ENCODE measurements around the gene CAMTA1. TPM values are rescaled to one million over a fixed set of nuclear protein-coding genes. Genes with fewer than 3 reads are reported as not detected.

Gene CAMTA1
- total RNA-seq, 1 donor from 2014 or later: 77.6 TPM

- H3K4me2 ChIP-seq (ENCODE audit: low read length): peak overlapping the region; percentile 55
- FAIRE-seq: no peak
These were observed 588.8 kb downstream of the CAMTA1 start for GRCh38 chr1:7373876-7374562.

DNA sequence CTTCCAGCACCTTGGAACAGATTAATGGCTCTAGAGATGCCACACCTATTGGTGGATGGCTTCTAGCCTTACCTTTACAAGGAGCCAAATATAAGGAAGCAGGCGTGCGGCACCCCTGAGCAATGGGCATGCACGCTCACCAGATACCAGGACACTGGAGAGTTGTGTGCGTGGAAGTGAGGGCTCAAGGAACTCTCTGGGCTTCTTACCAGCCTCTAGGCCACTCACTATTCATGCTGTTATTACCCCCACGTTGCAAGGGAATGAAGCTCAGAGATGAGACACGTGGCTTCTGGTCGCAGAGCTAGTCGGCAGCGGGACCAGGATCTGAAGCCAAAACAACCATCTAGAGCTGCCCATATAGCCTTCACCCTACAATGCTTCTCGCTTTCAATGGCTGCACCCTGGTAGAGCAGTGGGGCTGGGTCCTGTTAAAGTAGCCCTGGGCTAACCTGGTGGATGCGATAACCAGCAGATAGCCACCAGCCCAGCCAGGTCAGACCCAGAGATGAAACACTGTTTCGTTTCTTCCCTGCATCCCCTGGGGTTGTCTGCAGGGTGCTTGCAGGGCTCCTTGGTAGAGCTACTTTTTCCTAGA, 589.4 kb downstream of the CAMTA1 start:
- H3K4me3 Mint-ChIP-seq (ENCODE audit: unreplicated experiment): no peak overlapping the region
- TF ChIP-seq, protein P1, sequence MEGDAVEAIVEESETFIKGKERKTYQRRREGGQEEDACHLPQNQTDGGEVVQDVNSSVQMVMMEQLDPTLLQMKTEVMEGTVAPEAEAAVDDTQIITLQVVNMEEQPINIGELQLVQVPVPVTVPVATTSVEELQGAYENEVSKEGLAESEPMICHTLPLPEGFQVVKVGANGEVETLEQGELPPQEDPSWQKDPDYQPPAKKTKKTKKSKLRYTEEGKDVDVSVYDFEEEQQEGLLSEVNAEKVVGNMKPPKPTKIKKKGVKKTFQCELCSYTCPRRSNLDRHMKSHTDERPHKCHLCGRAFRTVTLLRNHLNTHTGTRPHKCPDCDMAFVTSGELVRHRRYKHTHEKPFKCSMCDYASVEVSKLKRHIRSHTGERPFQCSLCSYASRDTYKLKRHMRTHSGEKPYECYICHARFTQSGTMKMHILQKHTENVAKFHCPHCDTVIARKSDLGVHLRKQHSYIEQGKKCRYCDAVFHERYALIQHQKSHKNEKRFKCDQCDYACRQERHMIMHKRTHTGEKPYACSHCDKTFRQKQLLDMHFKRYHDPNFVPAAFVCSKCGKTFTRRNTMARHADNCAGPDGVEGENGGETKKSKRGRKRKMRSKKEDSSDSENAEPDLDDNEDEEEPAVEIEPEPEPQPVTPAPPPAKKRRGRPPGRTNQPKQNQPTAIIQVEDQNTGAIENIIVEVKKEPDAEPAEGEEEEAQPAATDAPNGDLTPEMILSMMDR (IDR thresholded peaks at IDR 0.05; ENCODE audit: insufficient read depth, low read depth, low read length): no peak
- TF ChIP-seq EZH2 (IDR thresholded peaks at IDR 0.05; ENCODE audit: insufficient read depth, low read length): no peak
- no peak overlapping the region for H3K4me2 ChIP-seq (ENCODE audit: low read length)
- no peak overlapping the region for H3K27ac Mint-ChIP-seq (ENCODE audit: unreplicated experiment)
- no peak overlapping the region for H3K27ac ChIP-seq (ENCODE audit: low read depth, low read length)
- H3K4me1 ChIP-seq (ENCODE audit: insufficient read depth, low read length): peaks cover 8% of the 10 kb centered on the region
- H3K9ac ChIP-seq (ENCODE audit: low read length): no peak overlapping the region
- H3K36me3 Mint-ChIP-seq (ENCODE audit: low read depth, unreplicated experiment): no peaks in the 10 kb centered on the region
- DNase-seq (ENCODE audit: low read depth) (no peak), FAIRE-seq (no peak)
- peaks cover 3% of the 10 kb centered on the region for H3K27me3 Mint-ChIP-seq (ENCODE audit: low read depth, unreplicated experiment)
- no peaks in the 10 kb centered on the region for H4K20me1 ChIP-seq (ENCODE audit: insufficient read depth, low read length)
- no peak overlapping the region for H3K4me3 ChIP-seq (ENCODE audit: insufficient read depth, low read depth, low read length)
- H3K79me2 ChIP-seq (ENCODE audit: insufficient read depth, low read length): no peaks in the 10 kb centered on the region
- H3K9me3 Mint-ChIP-seq (ENCODE audit: unreplicated experiment): no peaks in the 10 kb centered on the region
- H3K9me3 ChIP-seq (ENCODE audit: insufficient read depth, low read depth, low read length): no peaks in the 10 kb centered on the region
- H3K4me1 Mint-ChIP-seq (ENCODE audit: low read depth, unreplicated experiment): peaks cover 12% of the 10 kb centered on the region
- no peaks in the 10 kb centered on the region for H3K36me3 ChIP-seq (ENCODE audit: insufficient read depth, low read length)
- H2AFZ ChIP-seq (ENCODE audit: low read depth, low read length): no peak overlapping the region
- H3K27me3 ChIP-seq (ENCODE audit: insufficient read depth, low read length): no peaks in the 10 kb centered on the region

More at GRCh38 chr1:7373876-7374562, 588.8 kb downstream of the CAMTA1 start:
- no peaks in the 10 kb centered on the region for H3K27me3 ChIP-seq (ENCODE audit: insufficient read depth, low read length)
- peaks cover 4% of the 10 kb centered on the region for H3K27me3 Mint-ChIP-seq (ENCODE audit: low read depth, unreplicated experiment)
- no peaks in the 10 kb centered on the region for H3K9me3 Mint-ChIP-seq (ENCODE audit: unreplicated experiment)
- no peaks in the 10 kb centered on the region for H4K20me1 ChIP-seq (ENCODE audit: insufficient read depth, low read length)
- DNase-seq (ENCODE audit: low read depth): peak; percentile 54
- H3K36me3 ChIP-seq (ENCODE audit: insufficient read depth, low read length): no peaks in the 10 kb centered on the region
- no peak overlapping the region for H3K9ac ChIP-seq (ENCODE audit: low read length)
- no peaks in the 10 kb centered on the region for H3K36me3 Mint-ChIP-seq (ENCODE audit: low read depth, unreplicated experiment)
- H3K27ac Mint-ChIP-seq (ENCODE audit: unreplicated experiment): no peak overlapping the region
- peak overlapping the region; percentile 30 for H2AFZ ChIP-seq (ENCODE audit: low read depth, low read length)
- H3K4me3 ChIP-seq (ENCODE audit: insufficient read depth, low read depth, low read length): no peak overlapping the region
- H3K9me3 ChIP-seq (ENCODE audit: insufficient read depth, low read depth, low read length): no peaks in the 10 kb centered on the region
- peaks cover 6% of the 10 kb centered on the region for H3K4me1 Mint-ChIP-seq (ENCODE audit: low read depth, unreplicated experiment)
- no peak overlapping the region for H3K4me3 Mint-ChIP-seq (ENCODE audit: unreplicated experiment)
- no peak overlapping the region for H3K27ac ChIP-seq (ENCODE audit: low read depth, low read length)
- peaks cover 4% of the 10 kb centered on the region for H3K4me1 ChIP-seq (ENCODE audit: insufficient read depth, low read length)
- H3K79me2 ChIP-seq (ENCODE audit: insufficient read depth, low read length): no peaks in the 10 kb centered on the region
- TF ChIP-seq, protein P1 (IDR thresholded peaks at IDR 0.05; ENCODE audit: insufficient read depth, low read depth, low read length): no peak
- TF ChIP-seq EZH2 (IDR thresholded peaks at IDR 0.05; ENCODE audit: insufficient read depth, low read length): no peak

- Mint-ChIP-seq H3K27ac (ENCODE audit: unreplicated experiment) (no peak overlapping the region), H3K27me3 (ENCODE audit: low read depth, unreplicated experiment) (no peaks in the 10 kb centered on the region), H3K9me3 (ENCODE audit: unreplicated experiment) (no peaks in the 10 kb centered on the region), H3K4me1 (ENCODE audit: low read depth, unreplicated experiment) (peaks cover 14% of the 10 kb centered on the region), H3K4me3 (ENCODE audit: unreplicated experiment) (no peak overlapping the region), H3K36me3 (ENCODE audit: low read depth, unreplicated experiment) (no peaks in the 10 kb centered on the region)
- peaks cover 13% of the 10 kb centered on the region for H3K4me1 ChIP-seq (ENCODE audit: insufficient read depth, low read length)
- no peaks in the 10 kb centered on the region for H3K9me3 ChIP-seq (ENCODE audit: insufficient read depth, low read depth, low read length)
- DNase-seq (ENCODE audit: low read depth): no peak
- no peaks in the 10 kb centered on the region for H3K27me3 ChIP-seq (ENCODE audit: insufficient read depth, low read length)
- no peak overlapping the region for H3K27ac ChIP-seq (ENCODE audit: low read depth, low read length)
- TF ChIP-seq, protein P1 (IDR thresholded peaks at IDR 0.05; ENCODE audit: insufficient read depth, low read depth, low read length): no peak
- no peak overlapping the region for H3K4me2 ChIP-seq (ENCODE audit: low read length)
- no peak overlapping the region for H3K4me3 ChIP-seq (ENCODE audit: insufficient read depth, low read depth, low read length)
- no peak overlapping the region for H3K9ac ChIP-seq (ENCODE audit: low read length)
- H2AFZ ChIP-seq (ENCODE audit: low read depth, low read length): no peak overlapping the region
- FAIRE-seq: no peak
- no peaks in the 10 kb centered on the region for H3K79me2 ChIP-seq (ENCODE audit: insufficient read depth, low read length)
- H4K20me1 ChIP-seq (ENCODE audit: insufficient read depth, low read length): no peaks in the 10 kb centered on the region
- H3K36me3 ChIP-seq (ENCODE audit: insufficient read depth, low read length): no peaks in the 10 kb centered on the region
These were observed 590.1 kb downstream of the CAMTA1 start for GRCh38 chr1:7375329-7375728.

All from astrocyte (in vitro differentiated cells and primary cell).